DOHH2 (cell line): Measurements from ENCODE around the gene ITGA2B.

Source experiments
- CTCF ChIP-seq: fragments of 200-600 bp; sonication (generic); IDR thresholded peaks from one replicate; pipeline ENCODE4 v1.5.1; 2014; ENCODE audit warnings: antibody characterized with exemption, mild to moderate bottlenecking, low read depth, low read length; ENCODE audit not compliant: poor library complexity, severe bottlenecking
- EZH2phosphoT487 ChIP-seq: fragments of 200-600 bp; sonication (generic); IDR thresholded peaks from 2 replicates; pipeline ENCODE4 v1.6.1; 2017; ENCODE audit warnings: borderline replicate concordance, mild to moderate bottlenecking, antibody characterized with exemption, low read length, moderate library complexity, mixed read lengths

- TF ChIP-seq CTCF: peak; percentile 4
- TF ChIP-seq EZH2phosphoT487: no peak
Observed at GRCh38 chr17:44385287-44386181, 3.9 kb downstream of the ITGA2B start.
